NCI-H1092 (cell line): ENCODE results near the gene ZMYND12.
"Not testable (repeated sequence)": the region's sequence is repeated elsewhere in the genome, so short reads cannot be mapped to it uniquely, and the experiment has no call there.

Source experiments
- DNase-seq: peaks from one replicate; lab custom pipeline; 2025; lab: John Stamatoyannopoulos, UW

Gene ZMYND12

GRCh38 chr1:42456010-42456753 is at the start of gene ZMYND12, which contains the start of gene PPCS:
Gene ZMYND12 (minus strand): TSS chr1:42456022. CDS start chr1:42455997, 25 bp downstream.
Gene PPCS (plus strand): TSS chr1:42456543. CDS start chr1:42456566, 23 bp downstream.
- DNase-seq: peak; percentile 87

- DNase-seq: no peak
Measured at GRCh38 chr1:42504535-42505128, 48.8 kb upstream of the ZMYND12 start.

GRCh38 chr1:42502031-42502430 is 46.2 kb upstream of the ZMYND12 start:
- not testable (repeated sequence) for DNase-seq

GRCh38 chr1:42490237-42490636 is 34.4 kb upstream of the ZMYND12 start:
- DNase-seq: no peak

GRCh38 chr1:42484382-42484781 is 28.6 kb upstream of the ZMYND12 start:
- DNase-seq: no peak

- DNase-seq: no peak
Measured at GRCh38 chr1:42482635-42483153, 26.9 kb upstream of the ZMYND12 start.

GRCh38 chr1:42480921-42481320 is 25.1 kb upstream of the ZMYND12 start:
- DNase-seq: no peak

- DNase-seq: no peak
Measured at GRCh38 chr1:42479621-42480020, 23.8 kb upstream of the ZMYND12 start.

- DNase-seq: no peak
Measured at GRCh38 chr1:42477775-42478174, 22.0 kb upstream of the ZMYND12 start.

GRCh38 chr1:42477354-42477753 is 21.5 kb upstream of the ZMYND12 start:
- not testable (repeated sequence) for DNase-seq

- DNase-seq: no peak
Measured at GRCh38 chr1:42476605-42477004, 20.8 kb upstream of the ZMYND12 start.

- DNase-seq: no peak
Measured at GRCh38 chr1:42469727-42470126, 13.9 kb upstream of the ZMYND12 start.

GRCh38 chr1:42466030-42466429 is 10.2 kb upstream of the ZMYND12 start:
- DNase-seq: no peak

- DNase-seq: no peak
Measured at GRCh38 chr1:42463921-42464320, 8.1 kb upstream of the ZMYND12 start.

GRCh38 chr1:42462828-42463763 is 7.3 kb upstream of the ZMYND12 start, which contains the start of gene CCDC30:
Gene CCDC30 (plus strand): TSS chr1:42463286. CDS start chr1:42480552, 17,266 bp downstream.
- peak; percentile 99 for DNase-seq

GRCh38 chr1:42461196-42461595 is 5.4 kb upstream of the ZMYND12 start:
- no peak for DNase-seq

GRCh38 chr1:42456754-42457089 is 900 bp upstream of the ZMYND12 start:
- peak; percentile 65 for DNase-seq

GRCh38 chr1:42454403-42454802 is 1.4 kb downstream of the ZMYND12 start:
- DNase-seq: no peak

GRCh38 chr1:42453386-42453785 is 2.4 kb downstream of the ZMYND12 start:
- DNase-seq: no peak

- DNase-seq: no peak
Measured at GRCh38 chr1:42450061-42450460, 5.8 kb downstream of the ZMYND12 start.

GRCh38 chr1:42449256-42449655 is 6.6 kb downstream of the ZMYND12 start:
- DNase-seq: no peak

GRCh38 chr1:42442662-42443061 is 13.2 kb downstream of the ZMYND12 start:
- no peak for DNase-seq
